SK-N-SH treated with all-trans-retinoic acid at 6 μM for 48 hours (cell line): Measurements from ENCODE around the gene MTUS2.

Experiments used
- ARNTL ChIP-seq: fragments of 450-650 bp; formaldehyde crosslinking; IDR thresholded peaks from 2 replicates; pipeline ENCODE4 v1.5.0; 2020; ENCODE audit warnings: low read depth, mild to moderate bottlenecking, moderate library complexity, borderline replicate concordance
- BACH2 ChIP-seq: fragments of 250-450 bp; sonication (Bioruptor Pico); IDR thresholded peaks from 2 replicates; pipeline ENCODE4 v1.9.0; 2021; ENCODE audit warnings: mild to moderate bottlenecking, borderline replicate concordance
- CREB5 ChIP-seq: fragments of 250-450 bp; sonication (Bioruptor Pico); IDR thresholded peaks from 2 replicates; pipeline ENCODE4 v1.5.1; 2020; ENCODE audit warnings: low read depth, mild to moderate bottlenecking, moderate library complexity
- OSR1 ChIP-seq: fragments of 250-450 bp; sonication (Bioruptor Pico); IDR thresholded peaks from 2 replicates; pipeline ENCODE4 v1.8.0; 2022; ENCODE audit warnings: moderate library complexity, mild to moderate bottlenecking, inconsistent platforms
- PATZ1 ChIP-seq: fragments of 250-450 bp; sonication (Bioruptor Pico); IDR thresholded peaks from 2 replicates; pipeline ENCODE4 v1.8.0; 2020; ENCODE audit warnings: mild to moderate bottlenecking, moderate library complexity, borderline replicate concordance
- PPARA ChIP-seq: fragments of 250-450 bp; sonication (Bioruptor Pico); IDR thresholded peaks from 2 replicates; pipeline ENCODE4 v1.5.0; 2020; ENCODE audit warnings: mild to moderate bottlenecking, borderline replicate concordance
- RARB ChIP-seq: fragments of 250-450 bp; sonication (Bioruptor Pico); IDR thresholded peaks from 2 replicates; pipeline ENCODE4 v1.8.0; 2021; ENCODE audit warnings: mild to moderate bottlenecking, moderate library complexity
- SNAI2 ChIP-seq: fragments of 250-450 bp; sonication (Bioruptor Pico); IDR thresholded peaks from 2 replicates; pipeline ENCODE4 v1.5.0; 2020; ENCODE audit warnings: mild to moderate bottlenecking, moderate library complexity
- TSHZ2 ChIP-seq: fragments of 250-450 bp; sonication (Bioruptor Pico); IDR thresholded peaks from 2 replicates; pipeline ENCODE4 v1.5.0; 2020; ENCODE audit warnings: mild to moderate bottlenecking, moderate library complexity
- ZFP3 ChIP-seq: fragments of 250-450 bp; sonication (Bioruptor Pico); IDR thresholded peaks from 2 replicates; pipeline ENCODE4 v1.5.0; 2020; ENCODE audit warnings: mild to moderate bottlenecking, moderate library complexity
- ZFP30 ChIP-seq: fragments of 450-650 bp; formaldehyde crosslinking; IDR thresholded peaks from 2 replicates; pipeline ENCODE4 v1.5.0; 2022; ENCODE audit warnings: mild to moderate bottlenecking, moderate library complexity

- no peak for TF ChIP-seq BACH2 (CRISPR knock-in tag)
- no peak for TF ChIP-seq OSR1 (CRISPR knock-in tag)
- TF ChIP-seq PPARA = no peak
- TF ChIP-seq ZFP30 (CRISPR knock-in tag) = no peak
- no peak for TF ChIP-seq SNAI2
- TF ChIP-seq ARNTL (CRISPR knock-in tag) = no peak
- TF ChIP-seq TSHZ2 (CRISPR knock-in tag) = no peak
- no peak for TF ChIP-seq CREB5 (CRISPR knock-in tag)
- no peak for TF ChIP-seq RARB (CRISPR knock-in tag)
- TF ChIP-seq ZFP3 = no peak
- TF ChIP-seq PATZ1 (CRISPR knock-in tag) = no peak
Observed at GRCh38 chr13:29108068-29108786, 288.1 kb downstream of the MTUS2 start.
